ENCODE data around the gene SLC50A1. TPM values are rescaled to one million over a fixed set of nuclear protein-coding genes. Genes with fewer than 3 reads are reported as not detected.

Gene SLC50A1, protein sequence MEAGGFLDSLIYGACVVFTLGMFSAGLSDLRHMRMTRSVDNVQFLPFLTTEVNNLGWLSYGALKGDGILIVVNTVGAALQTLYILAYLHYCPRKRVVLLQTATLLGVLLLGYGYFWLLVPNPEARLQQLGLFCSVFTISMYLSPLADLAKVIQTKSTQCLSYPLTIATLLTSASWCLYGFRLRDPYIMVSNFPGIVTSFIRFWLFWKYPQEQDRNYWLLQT
- 21.6 and 28.6 TPM in 2 replicates for total RNA-seq

DNA sequence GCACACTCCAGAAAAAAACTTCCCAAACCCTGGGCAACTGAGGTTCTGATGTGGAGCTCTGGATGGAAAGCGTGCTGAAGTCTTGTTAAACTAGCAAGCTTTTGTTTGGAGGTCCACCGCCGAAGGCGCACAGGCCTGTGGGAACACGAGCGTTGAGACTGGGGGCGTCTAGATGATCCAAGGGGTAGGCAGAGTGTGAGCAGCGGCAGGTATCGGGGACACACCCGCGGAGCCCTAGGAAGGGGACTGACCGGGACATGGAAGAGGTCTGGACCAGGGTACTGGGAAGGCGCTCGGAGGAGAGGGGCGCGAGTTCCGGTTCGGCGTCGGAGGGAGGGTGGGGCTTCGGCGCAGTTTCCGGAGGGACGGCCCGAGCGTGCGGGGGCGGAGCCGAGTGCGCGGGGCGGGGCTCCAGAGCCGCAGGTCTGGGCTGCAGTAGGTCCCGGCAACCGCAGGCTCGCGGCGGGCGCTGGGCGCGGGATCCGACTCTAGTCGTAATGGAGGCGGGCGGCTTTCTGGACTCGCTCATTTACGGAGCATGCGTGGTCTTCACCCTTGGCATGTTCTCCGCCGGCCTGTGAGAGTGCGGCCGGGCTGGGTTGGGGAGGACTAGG is at the start of gene SLC50A1:
TSS of gene SLC50A1 (plus strand) at position 438 of the 614 bp plus-strand sequence. CDS start at position 498, 60 bp downstream.

DNA sequence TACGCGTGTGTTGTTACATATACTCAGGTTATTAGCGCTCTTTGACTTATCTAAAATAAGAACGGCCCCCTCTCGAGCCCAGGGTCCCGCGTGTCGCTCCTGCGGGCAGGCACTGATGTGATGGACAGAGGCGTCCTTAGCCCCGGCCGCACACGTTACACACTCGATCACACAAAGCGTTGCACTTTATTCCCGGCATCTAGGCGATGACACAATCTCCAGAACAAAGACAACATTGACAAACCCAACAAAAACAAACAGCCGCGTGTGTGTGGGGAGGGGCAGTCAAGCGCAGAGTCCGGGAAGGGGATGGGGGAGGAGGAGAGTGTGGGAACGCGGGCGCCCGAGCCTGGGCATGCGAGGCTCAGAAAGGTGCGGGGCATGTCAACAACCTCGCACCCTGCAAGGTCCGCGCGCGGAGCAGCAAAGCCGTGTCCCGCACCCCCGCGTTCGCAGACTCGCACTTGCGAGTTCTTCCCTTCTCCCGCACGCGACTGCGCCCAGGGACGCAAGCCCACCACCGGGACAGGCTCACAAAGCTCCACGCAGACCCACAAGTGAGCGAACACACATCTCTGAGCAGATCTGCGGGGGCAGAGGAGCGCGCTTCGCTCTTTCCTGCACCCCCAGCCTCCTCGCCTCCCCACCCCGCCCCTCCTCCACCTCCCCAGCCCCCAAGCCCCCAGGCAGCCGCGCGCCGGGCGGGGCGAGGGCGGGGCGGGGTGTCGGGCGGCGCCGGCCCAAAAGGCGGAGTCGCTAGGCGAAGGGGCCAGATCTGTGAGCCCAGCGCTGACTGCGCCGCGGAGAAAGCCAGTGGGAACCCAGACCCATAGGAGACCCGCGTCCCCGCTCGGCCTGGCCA is 8.3 kb upstream of the SLC50A1 start, which contains the start of gene EFNA1:
TSS of gene EFNA1 (plus strand) at position 772 of the 862 bp plus-strand sequence. CDS start 102 bp downstream, outside the sequence.

DNA sequence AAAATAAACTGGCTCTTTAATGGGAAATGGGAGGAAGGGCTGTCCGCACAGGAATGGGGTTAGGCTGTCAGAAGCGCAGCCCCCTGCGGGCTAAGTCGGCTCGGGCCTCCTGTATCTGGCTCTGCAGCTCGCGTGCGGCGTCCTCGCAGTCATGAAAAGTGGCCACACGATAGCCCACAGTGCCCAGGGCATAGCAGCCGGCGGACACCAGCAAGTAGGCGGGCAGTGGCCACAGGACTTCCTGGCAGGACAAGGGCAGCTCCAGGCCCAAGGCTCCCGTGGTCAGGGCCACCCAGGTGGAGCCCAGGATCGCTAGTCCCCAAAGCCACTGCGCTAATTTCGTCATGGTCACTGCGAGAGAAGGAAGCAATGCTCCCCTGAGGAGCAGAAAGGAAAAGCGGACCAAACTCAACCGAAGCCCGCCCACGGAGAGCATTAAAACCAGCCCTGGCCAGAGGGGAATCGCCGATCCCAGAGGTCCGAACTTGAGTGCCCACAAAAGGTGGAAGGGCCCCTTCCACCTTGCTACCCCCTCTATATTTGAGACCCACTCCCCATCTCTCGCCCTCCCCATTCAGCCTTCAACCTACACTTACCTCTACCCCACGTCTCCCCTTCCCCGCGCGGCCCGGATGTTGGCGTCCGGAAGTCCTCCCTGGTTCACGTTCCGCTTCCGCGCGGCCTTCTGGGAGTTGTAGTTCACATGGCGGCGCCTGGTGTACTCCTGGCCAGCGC is 4.4 kb downstream of the SLC50A1 start, which contains the start of gene DPM3:
TSS of gene DPM3 (minus strand) at position 637 of the 735 bp plus-strand sequence. CDS start at position 346, 291 bp downstream.

DNA sequence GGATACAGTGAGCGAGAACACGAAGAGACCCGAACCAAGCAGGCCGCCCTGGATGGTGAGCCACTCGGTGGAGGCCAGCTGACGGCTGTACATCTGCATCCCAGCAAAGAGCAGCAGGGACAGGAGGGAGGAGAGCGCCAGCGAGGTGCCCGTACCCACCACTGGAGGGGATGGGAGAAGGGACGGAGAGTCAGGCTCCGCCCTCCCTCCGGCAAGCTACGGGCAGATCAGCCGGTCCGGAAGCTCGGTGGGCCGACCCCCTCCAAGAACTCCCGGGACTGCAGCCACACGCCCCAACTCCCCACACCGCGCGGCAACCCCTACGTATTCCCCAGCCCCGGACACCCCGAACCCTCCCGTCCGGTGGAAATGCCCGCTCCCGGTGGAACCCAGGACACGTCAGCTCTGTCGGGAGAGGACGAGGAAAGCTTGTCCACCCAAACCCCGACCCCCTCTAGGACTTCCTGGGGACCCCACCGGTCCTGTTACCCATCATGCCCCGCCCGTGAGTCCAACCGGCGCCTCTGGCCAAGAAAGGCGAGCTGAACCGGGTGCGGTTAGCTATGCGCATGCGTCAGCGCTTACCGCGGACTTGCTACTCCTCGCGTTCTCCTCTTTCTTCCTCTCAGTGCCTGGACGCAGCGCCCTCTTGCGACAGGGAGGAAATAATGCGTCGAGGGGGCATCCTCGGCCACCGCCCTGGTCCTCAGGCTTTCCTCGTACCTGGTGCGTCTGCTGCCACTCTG is 37.3 kb downstream of the SLC50A1 start, which contains the start of gene KRTCAP2:
TSS of gene KRTCAP2 (minus strand) at position 573 of the 746 bp plus-strand sequence. CDS start at position 493, 80 bp downstream.

DNA sequence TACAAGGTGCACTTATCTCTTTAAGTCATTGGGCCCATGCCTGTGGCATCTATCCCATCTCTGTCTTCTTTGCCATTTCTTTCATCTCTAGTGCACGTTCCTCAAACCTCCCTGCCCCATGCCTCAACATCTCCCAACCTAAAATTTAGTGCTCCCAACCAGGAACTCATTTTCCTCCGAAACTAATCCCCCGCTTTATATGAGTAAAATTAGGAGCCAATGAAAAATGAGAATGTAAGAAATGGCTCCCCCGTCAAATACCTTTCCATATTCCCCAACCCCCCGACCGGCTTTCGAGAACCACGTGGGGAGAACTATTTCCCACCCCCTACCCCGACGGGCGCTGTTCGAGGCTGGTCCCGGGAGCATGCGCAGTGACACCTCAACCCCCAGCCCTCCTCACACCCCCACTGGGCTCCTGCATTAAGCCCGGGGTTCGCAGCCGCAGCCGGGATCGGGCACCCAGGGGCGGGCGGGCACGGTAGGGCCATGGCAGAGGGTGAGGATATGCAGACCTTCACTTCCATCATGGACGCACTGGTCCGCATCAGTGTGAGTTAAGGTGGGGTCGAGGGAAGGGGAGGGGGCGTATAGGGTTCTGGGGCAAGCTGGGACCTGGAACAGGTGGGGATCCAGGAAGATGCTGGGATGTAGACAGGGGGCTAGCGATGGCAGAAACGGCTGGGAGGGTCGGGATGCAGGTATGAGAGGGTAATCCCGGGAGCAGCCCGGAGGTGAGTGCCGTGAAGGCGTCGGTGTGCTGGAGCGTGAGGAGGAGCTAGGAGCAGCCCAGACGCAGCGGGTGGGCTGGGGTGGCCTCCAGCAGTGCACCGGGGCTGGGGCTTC is 38.0 kb downstream of the SLC50A1 start, which contains the start of gene TRIM46:
TSS of gene TRIM46 (plus strand) at position 372 of the 846 bp plus-strand sequence. CDS start at position 490, 118 bp downstream.

Other genes starting within 250 kb of the SLC50A1 start
- 12.0 and 12.4 TPM in 2 replicates for gene PMVK, start 199.1 kb upstream of the SLC50A1 start, total RNA-seq
- gene PBXIP1, start 179.8 kb upstream of the SLC50A1 start, total RNA-seq, result 65.3 and 66.9 TPM in 2 replicates
- gene PYGO2, start 174.1 kb upstream of the SLC50A1 start, total RNA-seq, result 13.1 and 14.0 TPM in 2 replicates
- 255 and 277 TPM in 2 replicates for gene SHC1, start 165.1 kb upstream of the SLC50A1 start, total RNA-seq
- gene CKS1B, start 161.2 kb upstream of the SLC50A1 start, total RNA-seq, result 24.4 and 27.5 TPM in 2 replicates
- 10.0 and 13.7 TPM in 2 replicates for gene FLAD1, start 152.5 kb upstream of the SLC50A1 start, total RNA-seq
- not detected in 2 replicates for gene LENEP, start 142.3 kb upstream of the SLC50A1 start, total RNA-seq
- 16.1 and 19.1 TPM in 2 replicates for gene ZBTB7B, start 133.1 kb upstream of the SLC50A1 start, total RNA-seq
- gene DCST2, start 102.1 kb upstream of the SLC50A1 start, total RNA-seq, result 0.06 TPM in 1 of 2 replicates, not detected in the other
- gene DCST1, start 102.0 kb upstream of the SLC50A1 start, total RNA-seq, result not detected in 2 replicates
- gene ADAM15, start 84.5 kb upstream of the SLC50A1 start, total RNA-seq, result 45.5 and 52.4 TPM in 2 replicates
- 9.6 and 9.8 TPM in 2 replicates for gene EFNA4, start 72.1 kb upstream of the SLC50A1 start, total RNA-seq
- 1.2 and 1.8 TPM in 2 replicates for gene EFNA3, start 57.0 kb upstream of the SLC50A1 start, total RNA-seq
- 9.2 and 14.2 TPM in 2 replicates for gene EFNA1, start 8.0 kb upstream of the SLC50A1 start, total RNA-seq
- 38.6 and 50.3 TPM in 2 replicates for gene DPM3, start 4.7 kb downstream of the SLC50A1 start, total RNA-seq
- 130 and 151 TPM in 2 replicates for gene KRTCAP2, start 37.5 kb downstream of the SLC50A1 start, total RNA-seq
- 0.75 and 1.3 TPM in 2 replicates for gene TRIM46, start 38.0 kb downstream of the SLC50A1 start, total RNA-seq
- gene THBS3, start 72.0 kb downstream of the SLC50A1 start, total RNA-seq, result 10.3 and 16.4 TPM in 2 replicates
- gene MTX1, start 72.8 kb downstream of the SLC50A1 start, total RNA-seq, result 30.4 and 47.7 TPM in 2 replicates
- 23.7 and 28.2 TPM in 2 replicates for gene ENTREP3, start 119.6 kb downstream of the SLC50A1 start, total RNA-seq
- gene SCAMP3, start 126.5 kb downstream of the SLC50A1 start, total RNA-seq, result 49.4 and 68.1 TPM in 2 replicates
- gene CLK2, start 137.7 kb downstream of the SLC50A1 start, total RNA-seq, result 15.2 and 19.1 TPM in 2 replicates
- gene HCN3, start 141.6 kb downstream of the SLC50A1 start, total RNA-seq, result 0.06 and 0.15 TPM in 2 replicates
- not detected in 2 replicates for gene PKLR, start 165.6 kb downstream of the SLC50A1 start, total RNA-seq
- 80.5 and 81.6 TPM in 2 replicates for gene FDPS, start 173.0 kb downstream of the SLC50A1 start, total RNA-seq
- 24.9 and 29.3 TPM in 2 replicates for gene RUSC1, start 185.0 kb downstream of the SLC50A1 start, total RNA-seq